Measurements from ENCODE around the gene SLC44A2. TPM values are rescaled to one million over a fixed set of nuclear protein-coding genes. Genes with fewer than 3 reads are reported as not detected.
"Not testable (repeated sequence)": the region's sequence is repeated elsewhere in the genome, so short reads cannot be mapped to it uniquely, and the experiment has no call there.

The SLC44A2 gene
- polyA plus RNA-seq, 1 donor from 2014 or later: 332 TPM

- Mint-ChIP-seq H3K4me1 (peaks cover 3 to 11% (median 10%) of the 10 kb centered on the region in 3 donors), H3K27ac (peak overlapping the region in 2 of 3 donors; percentile 43 to 54)
- not testable (repeated sequence) for H3K27me3 Mint-ChIP-seq, H3K4me3 Mint-ChIP-seq, H3K9me3 Mint-ChIP-seq, H3K36me3 Mint-ChIP-seq
Measured at GRCh38 chr19:10675214-10675613, 49.9 kb downstream of the SLC44A2 start.

DNA sequence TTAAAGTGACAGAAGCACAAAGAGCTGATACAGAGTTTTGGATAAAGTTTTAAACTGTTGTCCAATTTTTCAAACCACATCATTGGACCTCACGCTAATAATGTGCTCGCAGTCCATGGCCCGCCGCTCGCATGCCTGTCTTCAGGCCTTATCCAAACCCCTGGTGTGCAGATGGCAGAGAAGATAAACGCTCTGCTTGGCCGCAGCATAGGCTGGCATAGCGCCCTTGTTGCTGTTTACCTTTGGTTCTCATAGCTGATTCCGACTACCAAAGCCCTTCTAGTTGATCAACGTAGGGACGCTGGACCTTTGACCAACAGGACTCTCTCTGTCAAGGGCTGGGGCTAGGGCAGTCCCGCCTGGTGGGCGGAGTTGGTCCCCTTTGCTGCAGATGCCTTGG lies 52.4 kb downstream of the SLC44A2 start:
- no peak overlapping the region for H3K27ac Mint-ChIP-seq
- H3K36me3 Mint-ChIP-seq: peaks cover 2% of the 10 kb centered on the region
- H3K4me1 Mint-ChIP-seq: peaks cover 0 to 4% (median 3%) of the 10 kb centered on the region in 3 donors
- no peak overlapping the region for H3K4me3 Mint-ChIP-seq
- H3K9me3 Mint-ChIP-seq: peaks cover 0 to 1% (median 0%) of the 10 kb centered on the region in 3 donors
- H3K27me3 Mint-ChIP-seq: no peaks in the 10 kb centered on the region

DNA sequence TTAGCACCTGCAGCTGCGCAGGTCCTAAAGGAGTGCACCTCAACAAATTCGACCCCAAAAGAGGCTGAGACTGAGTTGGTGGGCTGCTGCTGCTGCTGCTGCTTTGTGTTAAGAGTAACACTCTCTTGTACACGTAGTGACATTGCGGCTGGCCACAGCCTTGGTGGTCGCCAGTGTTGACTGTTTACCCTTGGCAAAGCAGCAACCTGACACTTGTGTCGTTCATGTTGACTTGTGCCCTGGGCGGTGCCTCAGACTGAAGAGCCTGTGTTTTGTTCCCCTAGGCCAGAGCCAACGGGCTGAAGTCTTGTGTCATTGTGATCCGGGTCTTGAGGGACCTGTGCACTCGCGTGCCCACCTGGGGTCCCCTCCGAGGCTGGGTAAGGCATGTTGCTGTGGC lies 53.5 kb downstream of the SLC44A2 start:
- Mint-ChIP-seq H3K27me3 (no peaks in the 10 kb centered on the region), H3K4me3 (no peak overlapping the region), H3K4me1 (peaks cover 0 to 2% (median 0%) of the 10 kb centered on the region in 3 donors), H3K27ac (peak overlapping the region in 2 of 3 donors; percentile 32 to 35), H3K36me3 (peaks cover 2% of the 10 kb centered on the region), H3K9me3 (peaks cover 0 to 1% (median 0%) of the 10 kb centered on the region in 3 donors)

- Mint-ChIP-seq H3K36me3 (peaks cover 2% of the 10 kb centered on the region), H3K9me3 (peaks cover 0 to 1% (median 0%) of the 10 kb centered on the region in 3 donors), H3K27me3 (no peaks in the 10 kb centered on the region), H3K27ac (peak overlapping the region in 1 of 3 donors; percentile 32), H3K4me1 (peaks cover 0 to 2% (median 0%) of the 10 kb centered on the region in 3 donors), H3K4me3 (no peak overlapping the region)
Measured at GRCh38 chr19:10679743-10680142, 54.4 kb downstream of the SLC44A2 start.

- Mint-ChIP-seq H3K4me1 (no peaks in the 10 kb centered on the region), H3K27ac (peak overlapping the region in 1 of 3 donors; percentile 73), H3K4me3 (peak overlapping the region in 1 of 4 donors; percentile 17), H3K36me3 (peaks cover 2% of the 10 kb centered on the region), H3K27me3 (no peaks in the 10 kb centered on the region), H3K9me3 (peaks cover 0 to 1% (median 0%) of the 10 kb centered on the region in 3 donors)
Measured at GRCh38 chr19:10680545-10681135, 55.3 kb downstream of the SLC44A2 start.

DNA sequence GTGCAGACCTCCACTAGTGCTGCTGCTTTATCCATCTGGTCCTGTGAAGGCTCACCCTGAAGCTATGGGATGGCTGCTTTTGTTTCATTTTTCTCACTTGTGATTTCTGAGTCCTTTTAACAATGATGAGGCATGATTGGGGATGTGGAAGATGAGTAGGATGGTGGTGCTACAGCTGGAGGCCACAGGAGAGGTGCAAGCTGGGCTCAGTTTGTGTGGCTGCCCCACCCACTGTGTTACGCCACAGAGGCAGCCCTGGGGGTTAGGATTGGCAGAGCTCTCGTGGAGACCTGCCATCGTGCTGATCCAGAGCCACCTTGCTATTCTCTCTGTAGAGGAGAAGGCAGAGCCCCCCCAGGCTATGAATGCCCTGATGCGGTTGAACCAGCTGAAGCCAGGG lies 56.3 kb downstream of the SLC44A2 start:
- H3K27ac Mint-ChIP-seq: peak overlapping the region in 2 of 3 donors; percentile 4 to 20
- peaks cover 0 to 1% (median 0%) of the 10 kb centered on the region in 3 donors for H3K9me3 Mint-ChIP-seq
- H3K4me3 Mint-ChIP-seq: no peak overlapping the region
- peaks cover 2% of the 10 kb centered on the region for H3K36me3 Mint-ChIP-seq
- no peaks in the 10 kb centered on the region for H3K27me3 Mint-ChIP-seq
- H3K4me1 Mint-ChIP-seq: no peaks in the 10 kb centered on the region

DNA sequence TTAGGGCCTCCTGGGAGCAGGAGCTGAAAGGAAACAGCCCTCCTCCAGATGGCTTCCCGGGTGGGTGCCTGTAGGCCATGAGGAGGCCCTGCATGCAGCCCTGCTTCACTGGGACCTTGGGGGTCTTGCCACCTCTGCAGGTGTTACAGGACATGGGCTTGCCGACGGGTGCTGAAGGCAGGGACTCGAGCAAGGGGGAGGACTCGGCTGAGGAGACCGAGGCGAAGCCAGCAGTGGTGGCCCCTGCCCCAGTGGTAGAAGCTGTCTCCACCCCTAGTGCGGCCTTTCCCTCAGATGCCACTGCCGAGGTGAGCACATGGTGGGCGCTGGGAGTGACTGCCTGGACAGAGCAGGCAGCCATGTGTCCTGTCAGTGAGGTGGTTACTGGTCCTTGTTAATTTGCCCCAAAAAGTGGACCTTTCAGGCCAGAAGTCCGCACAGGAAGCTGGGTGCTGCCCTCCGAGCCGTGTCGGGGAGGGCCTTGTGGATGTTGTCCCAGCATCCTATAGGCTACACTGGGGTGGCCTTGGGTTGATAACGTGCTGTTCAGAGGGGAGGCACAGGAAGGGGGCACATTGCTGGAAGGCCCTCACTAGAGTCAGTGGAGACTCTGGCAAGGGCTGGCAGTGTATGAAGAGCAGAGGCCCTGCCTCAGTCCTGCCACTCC lies 57.2 kb downstream of the SLC44A2 start:
- Mint-ChIP-seq H3K4me3 (no peak overlapping the region), H3K27ac (peak overlapping the region in 1 of 3 donors; percentile 77), H3K36me3 (peaks cover 2% of the 10 kb centered on the region), H3K27me3 (no peaks in the 10 kb centered on the region), H3K9me3 (peaks cover 0 to 1% (median 0%) of the 10 kb centered on the region in 3 donors), H3K4me1 (no peaks in the 10 kb centered on the region)

- Mint-ChIP-seq H3K4me3 (no peak overlapping the region), H3K36me3 (peaks cover 2% of the 10 kb centered on the region), H3K27me3 (no peaks in the 10 kb centered on the region), H3K27ac (no peak overlapping the region), H3K4me1 (no peaks in the 10 kb centered on the region), H3K9me3 (peaks cover 0 to 1% (median 0%) of the 10 kb centered on the region in 3 donors)
Measured at GRCh38 chr19:10683064-10683426, 57.7 kb downstream of the SLC44A2 start.

- Mint-ChIP-seq H3K27ac (no peak overlapping the region), H3K27me3 (no peaks in the 10 kb centered on the region), H3K4me3 (no peak overlapping the region), H3K9me3 (peaks cover 0 to 1% (median 0%) of the 10 kb centered on the region in 3 donors), H3K36me3 (peaks cover 2% of the 10 kb centered on the region), H3K4me1 (no peaks in the 10 kb centered on the region)
Measured at GRCh38 chr19:10683582-10683981, 58.2 kb downstream of the SLC44A2 start.

DNA sequence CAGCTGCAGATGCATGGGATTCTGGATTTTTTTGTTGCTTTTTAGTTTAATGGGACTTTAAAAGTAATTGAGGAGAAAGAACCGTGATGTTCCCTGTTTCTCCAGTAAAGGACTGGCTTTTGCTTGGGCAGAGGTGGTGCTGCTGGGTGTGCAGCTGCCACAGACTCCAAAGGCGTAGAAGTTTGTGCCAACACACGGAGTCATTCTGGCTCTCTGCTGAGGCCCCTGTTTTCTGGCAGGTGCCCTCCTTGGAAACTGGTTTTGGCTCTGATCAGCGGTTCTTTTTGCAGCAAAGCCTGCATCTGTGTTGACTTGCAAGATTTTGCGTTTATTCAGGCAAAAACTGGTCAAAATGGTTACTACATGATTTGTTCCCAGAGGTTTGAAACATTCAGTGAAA lies 59.9 kb downstream of the SLC44A2 start:
- Mint-ChIP-seq H3K4me1 (no peaks in the 10 kb centered on the region), H3K9me3 (peaks cover 0 to 1% (median 0%) of the 10 kb centered on the region in 3 donors), H3K36me3 (peaks cover 6% of the 10 kb centered on the region), H3K4me3 (no peak overlapping the region), H3K27ac (peak overlapping the region in 1 of 3 donors; percentile 39), H3K27me3 (no peaks in the 10 kb centered on the region)

- Mint-ChIP-seq H3K36me3 (peaks cover 6% of the 10 kb centered on the region), H3K4me3 (no peak overlapping the region), H3K4me1 (no peaks in the 10 kb centered on the region), H3K27ac (no peak overlapping the region), H3K9me3 (no peaks in the 10 kb centered on the region), H3K27me3 (no peaks in the 10 kb centered on the region)
Measured at GRCh38 chr19:10686193-10686592, 60.8 kb downstream of the SLC44A2 start.

GRCh38 chr19:10686661-10687517 lies 61.5 kb downstream of the SLC44A2 start:
- Mint-ChIP-seq H3K4me3 (no peak overlapping the region), H3K36me3 (peaks cover 6% of the 10 kb centered on the region), H3K27me3 (no peaks in the 10 kb centered on the region), H3K9me3 (no peaks in the 10 kb centered on the region), H3K27ac (peak overlapping the region in 2 of 3 donors; percentile 47 to 60), H3K4me1 (no peaks in the 10 kb centered on the region)

DNA sequence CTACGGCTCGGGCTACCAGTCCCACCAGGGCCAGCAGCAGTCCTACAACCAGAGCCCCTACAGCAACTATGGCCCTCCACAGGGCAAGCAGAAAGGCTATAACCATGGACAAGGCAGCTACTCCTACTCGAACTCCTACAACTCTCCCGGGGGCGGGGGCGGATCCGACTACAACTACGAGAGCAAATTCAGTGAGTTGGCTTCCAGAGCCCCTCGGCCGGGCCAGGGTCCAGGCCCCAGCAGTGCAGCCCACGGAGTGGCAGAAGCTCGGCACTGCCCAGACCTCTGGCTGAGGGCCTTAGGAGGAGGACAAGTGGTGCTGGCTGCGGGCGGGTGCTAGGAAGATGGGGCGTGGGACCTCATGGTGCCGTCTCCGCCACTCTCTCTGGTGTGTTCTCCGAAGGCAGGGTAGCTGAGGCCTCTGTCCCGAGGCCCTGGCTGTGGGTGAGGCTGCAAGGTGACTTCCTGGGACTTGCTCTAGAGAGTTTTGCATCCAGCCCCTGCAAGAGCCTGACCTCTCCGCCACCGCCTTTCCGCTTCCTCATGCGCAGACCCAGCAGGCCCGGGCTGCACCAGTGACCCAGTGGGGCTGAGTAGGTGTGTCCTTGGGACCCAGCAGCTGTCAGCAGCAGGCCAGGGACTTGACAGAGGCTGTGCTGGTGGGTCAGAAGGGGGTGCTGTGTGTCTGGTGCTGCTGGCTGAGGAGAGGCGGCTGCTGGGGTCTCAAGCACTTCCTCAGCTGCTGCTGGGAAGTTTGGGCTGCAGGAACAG lies 62.4 kb downstream of the SLC44A2 start:
- no peaks in the 10 kb centered on the region for H3K9me3 Mint-ChIP-seq
- H3K4me1 Mint-ChIP-seq: peaks cover 0 to 2% (median 0%) of the 10 kb centered on the region in 3 donors
- H3K36me3 Mint-ChIP-seq: peaks cover 6% of the 10 kb centered on the region
- H3K27ac Mint-ChIP-seq: peak overlapping the region in 2 of 3 donors; percentile 16 to 60
- H3K27me3 Mint-ChIP-seq: no peaks in the 10 kb centered on the region
- no peak overlapping the region for H3K4me3 Mint-ChIP-seq

DNA sequence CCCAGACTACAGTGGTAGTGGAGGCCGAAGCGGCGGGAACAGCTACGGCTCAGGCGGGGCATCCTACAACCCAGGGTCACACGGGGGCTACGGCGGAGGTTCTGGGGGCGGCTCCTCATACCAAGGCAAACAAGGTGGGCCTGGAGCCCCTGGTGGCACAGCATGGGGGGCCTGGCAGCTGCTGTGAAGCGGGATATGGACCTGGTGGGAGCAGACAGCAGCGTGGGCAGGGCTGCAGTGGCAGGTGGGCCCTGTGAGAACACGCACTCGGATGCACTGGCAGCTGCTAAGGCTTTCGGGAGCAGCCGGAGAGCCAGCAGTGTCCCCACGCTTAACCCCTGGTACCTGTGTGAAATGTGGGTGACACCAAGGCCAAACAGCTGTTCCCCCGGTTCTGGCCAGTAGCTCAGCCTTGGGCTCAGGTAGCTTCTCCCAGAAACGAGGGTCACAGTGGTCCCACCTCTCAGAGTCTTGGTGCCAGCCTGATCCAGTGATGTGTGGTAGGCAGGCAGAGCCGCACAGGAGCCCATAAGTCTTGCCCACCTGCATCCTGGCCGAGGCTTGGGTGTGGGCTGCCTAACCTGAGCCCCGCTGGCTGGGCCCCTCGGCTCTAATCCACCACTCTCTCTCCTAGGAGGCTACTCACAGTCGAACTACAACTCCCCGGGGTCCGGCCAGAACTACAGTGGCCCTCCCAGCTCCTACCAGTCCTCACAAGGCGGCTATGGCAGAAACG lies 63.4 kb downstream of the SLC44A2 start:
- H3K27me3 Mint-ChIP-seq: no peaks in the 10 kb centered on the region
- H3K4me1 Mint-ChIP-seq: peaks cover 0 to 2% (median 0%) of the 10 kb centered on the region in 3 donors
- H3K36me3 Mint-ChIP-seq: peaks cover 6% of the 10 kb centered on the region
- no peaks in the 10 kb centered on the region for H3K9me3 Mint-ChIP-seq
- H3K4me3 Mint-ChIP-seq: peak overlapping the region in 1 of 4 donors; percentile 60
- H3K27ac Mint-ChIP-seq: peak overlapping the region; percentile 4 to 73 (median 56)
